Jurkat, Clone E6-1 (cell line): ENCODE data around the gene HELZ.

Experiments
- DNase-seq: peaks from one replicate; pipeline ENCODE4 v3.0.0-alpha.2; 2011; ENCODE audit warnings: low read depth, low spot score
- H3K4me3 ChIP-seq: 2 replicates; pipeline ENCODE4 v1.5.1; 2011; ENCODE audit warnings: mild to moderate bottlenecking, low read length, control low read depth, moderate library complexity

Gene HELZ

DNA sequence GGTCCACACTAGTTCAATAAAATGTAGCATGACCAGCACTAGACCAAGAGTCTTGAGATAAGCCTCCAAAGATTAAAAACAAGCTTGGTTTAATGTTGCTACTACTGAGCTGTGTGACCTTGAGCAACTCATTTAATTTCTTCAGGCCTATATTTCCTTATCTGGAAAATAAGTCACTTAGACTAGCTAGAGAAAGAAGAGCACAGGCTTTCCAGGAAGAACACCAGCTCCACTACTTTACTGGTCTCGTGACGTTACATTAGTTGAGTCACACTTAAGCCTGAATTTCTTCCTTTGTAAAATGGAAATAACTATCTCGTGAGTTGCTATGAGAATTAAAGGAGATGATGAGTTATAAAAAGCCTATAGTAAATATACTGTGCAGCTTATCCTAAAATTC lies 5.4 kb downstream of the HELZ start:
- DNase-seq, result no peak
- no peak overlapping the region for H3K4me3 ChIP-seq

DNA sequence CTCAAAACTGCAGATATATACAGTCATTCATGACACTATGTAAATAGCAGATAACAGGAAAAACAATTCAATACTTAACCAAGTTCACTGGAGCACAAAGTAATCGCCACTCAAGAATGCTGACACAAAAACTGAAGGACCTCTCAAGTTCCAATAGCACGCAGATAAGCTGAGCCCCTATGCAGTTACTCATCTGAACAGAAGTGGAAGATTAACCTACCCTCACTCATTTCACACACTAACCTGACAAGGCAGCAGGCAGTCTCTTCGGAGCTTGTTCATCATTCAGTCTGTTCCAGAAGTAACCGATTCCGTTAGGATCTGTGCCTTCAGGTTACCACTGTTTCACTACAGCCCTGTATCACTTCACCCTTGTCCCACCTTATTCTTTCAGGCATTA lies 6.0 kb downstream of the HELZ start:
- no peak overlapping the region for H3K4me3 ChIP-seq
- DNase-seq, result no peak

DNA sequence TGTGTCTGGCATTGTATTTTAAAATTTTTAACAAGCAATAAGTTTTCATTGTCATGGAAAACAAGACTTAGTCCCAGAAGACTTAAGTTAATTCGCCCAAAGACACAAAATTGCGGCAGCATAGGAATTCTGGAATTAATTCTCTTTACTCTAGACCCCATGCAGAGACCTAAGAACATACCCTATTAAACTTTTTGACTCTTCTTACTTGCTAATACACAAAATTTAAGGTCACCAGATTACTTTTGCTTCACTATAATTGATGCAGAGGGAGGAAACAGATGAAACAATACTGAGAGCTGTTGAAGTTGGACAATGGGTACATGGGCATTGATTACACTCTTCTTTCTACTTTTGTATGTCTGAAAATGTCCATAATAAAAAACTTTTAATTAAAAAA lies 12.6 kb downstream of the HELZ start:
- DNase-seq, result no peak
- no peak overlapping the region for H3K4me3 ChIP-seq

DNA sequence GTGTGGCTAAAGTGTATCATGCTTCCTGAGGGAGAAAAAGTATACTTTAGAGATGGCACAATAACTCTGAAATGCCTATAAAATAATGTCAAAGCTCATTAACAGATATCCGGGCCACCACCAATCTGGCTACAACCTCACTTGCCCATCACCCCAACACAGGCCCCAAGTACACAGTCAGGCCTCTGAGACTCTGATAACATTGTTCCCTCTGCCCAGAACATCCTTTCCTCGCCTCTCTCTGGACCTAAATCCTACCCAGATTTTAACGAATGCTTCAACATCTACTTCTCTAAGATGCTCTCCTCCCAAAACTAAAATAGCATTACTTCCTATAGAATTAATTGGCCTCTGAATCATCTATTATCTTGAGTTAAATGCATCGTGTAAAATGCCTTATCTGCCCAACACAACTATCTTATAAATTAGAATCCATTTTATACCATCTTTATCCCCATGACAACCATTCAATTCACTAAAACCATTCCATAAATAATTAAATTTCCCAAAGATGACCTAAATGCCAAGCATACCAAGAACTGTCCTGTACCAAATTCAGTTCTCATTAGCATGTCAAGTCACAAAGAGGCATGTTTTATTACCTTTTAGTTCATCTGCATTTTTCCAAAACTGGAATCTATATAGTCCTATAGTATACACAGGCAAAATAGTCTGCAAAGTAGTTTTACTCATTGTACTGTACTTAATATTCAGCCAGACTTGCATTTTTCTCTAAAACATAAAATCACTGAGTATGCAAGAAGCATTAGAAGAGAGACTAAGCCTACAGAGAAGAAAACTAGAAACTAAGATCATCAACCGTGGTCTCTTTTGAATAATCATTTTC lies 15.7 kb downstream of the HELZ start:
- no peak overlapping the region for H3K4me3 ChIP-seq
- no peak for DNase-seq

DNA sequence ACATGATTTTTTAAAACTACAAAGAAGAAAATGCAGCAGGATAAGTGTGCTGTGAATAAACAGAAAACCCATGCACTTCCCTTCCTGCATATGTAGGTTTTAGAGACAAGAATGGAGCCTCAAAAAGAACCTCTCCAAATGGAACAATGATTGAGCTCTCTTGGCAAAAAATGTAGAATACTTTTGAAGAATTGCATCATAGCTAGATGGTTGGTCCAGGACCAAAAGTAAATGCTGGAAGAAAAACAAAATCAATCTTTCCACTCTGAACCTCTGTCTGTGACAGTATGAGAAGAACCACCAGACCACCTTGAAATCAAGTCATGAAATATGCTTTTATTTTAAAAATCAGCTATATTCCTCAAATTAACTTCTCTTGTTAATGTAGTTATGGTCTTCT lies 17.5 kb downstream of the HELZ start:
- H3K4me3 ChIP-seq, result no peak overlapping the region
- DNase-seq, result no peak

DNA sequence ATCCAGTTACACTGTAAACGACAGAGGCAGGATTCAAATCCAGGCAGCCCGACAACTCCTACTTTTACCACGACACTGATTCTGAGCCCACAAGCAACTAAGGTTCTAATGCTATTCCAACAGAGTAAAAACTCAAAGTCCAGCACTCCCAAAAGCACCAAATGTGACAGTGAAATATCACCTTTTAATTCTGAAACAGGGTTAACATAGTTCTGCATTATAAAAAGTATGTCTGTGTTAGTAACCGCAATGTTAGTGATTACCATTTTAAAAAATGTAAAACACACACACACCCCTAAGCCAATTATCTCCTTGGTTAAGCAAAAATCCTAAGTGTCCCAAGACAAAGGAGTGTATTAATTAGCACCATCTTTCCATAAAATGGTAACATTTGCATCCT lies 19.7 kb downstream of the HELZ start:
- H3K4me3 ChIP-seq, result no peak overlapping the region
- DNase-seq, result no peak

DNA sequence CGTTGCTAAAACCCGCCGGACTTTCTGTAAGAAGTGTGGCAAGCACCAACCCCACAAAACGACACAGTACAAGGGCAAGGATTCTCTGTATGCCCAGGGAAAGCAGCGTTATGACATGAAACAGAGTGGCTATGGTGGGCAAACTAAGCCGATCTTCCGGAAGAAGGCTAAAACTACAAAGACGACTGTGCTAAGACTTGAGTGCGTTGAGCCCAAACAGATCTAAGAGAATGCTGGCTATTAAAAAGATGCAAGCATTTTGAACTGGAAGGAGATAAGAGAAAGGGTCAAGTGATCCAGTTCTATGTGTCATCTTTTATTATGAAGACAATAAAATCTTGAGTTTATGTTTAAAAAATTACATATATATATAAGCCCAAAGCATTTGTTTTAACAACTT lies 20.3 kb downstream of the HELZ start:
- no peak for DNase-seq
- H3K4me3 ChIP-seq, result no peak overlapping the region

DNA sequence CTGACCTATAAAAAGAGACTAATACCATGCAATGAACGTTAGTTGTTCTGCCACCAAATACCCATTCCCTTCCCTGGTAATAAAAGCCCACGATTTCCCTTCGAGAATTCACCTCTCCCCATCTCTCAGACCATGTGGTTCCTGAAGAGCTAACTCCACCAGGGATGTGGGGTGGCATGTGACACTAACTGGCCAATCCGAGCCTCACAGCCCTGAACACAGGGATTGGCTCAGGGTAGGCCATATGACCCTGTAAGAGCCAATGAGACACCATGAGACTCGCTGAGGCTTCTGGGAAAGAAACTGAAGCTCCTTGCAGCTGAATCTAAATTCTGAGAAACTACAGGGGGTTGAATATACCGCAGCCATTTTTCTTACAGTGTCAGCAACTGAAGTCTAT lies 21.1 kb downstream of the HELZ start:
- H3K4me3 ChIP-seq, result no peak overlapping the region
- peak; percentile 20 for DNase-seq

DNA sequence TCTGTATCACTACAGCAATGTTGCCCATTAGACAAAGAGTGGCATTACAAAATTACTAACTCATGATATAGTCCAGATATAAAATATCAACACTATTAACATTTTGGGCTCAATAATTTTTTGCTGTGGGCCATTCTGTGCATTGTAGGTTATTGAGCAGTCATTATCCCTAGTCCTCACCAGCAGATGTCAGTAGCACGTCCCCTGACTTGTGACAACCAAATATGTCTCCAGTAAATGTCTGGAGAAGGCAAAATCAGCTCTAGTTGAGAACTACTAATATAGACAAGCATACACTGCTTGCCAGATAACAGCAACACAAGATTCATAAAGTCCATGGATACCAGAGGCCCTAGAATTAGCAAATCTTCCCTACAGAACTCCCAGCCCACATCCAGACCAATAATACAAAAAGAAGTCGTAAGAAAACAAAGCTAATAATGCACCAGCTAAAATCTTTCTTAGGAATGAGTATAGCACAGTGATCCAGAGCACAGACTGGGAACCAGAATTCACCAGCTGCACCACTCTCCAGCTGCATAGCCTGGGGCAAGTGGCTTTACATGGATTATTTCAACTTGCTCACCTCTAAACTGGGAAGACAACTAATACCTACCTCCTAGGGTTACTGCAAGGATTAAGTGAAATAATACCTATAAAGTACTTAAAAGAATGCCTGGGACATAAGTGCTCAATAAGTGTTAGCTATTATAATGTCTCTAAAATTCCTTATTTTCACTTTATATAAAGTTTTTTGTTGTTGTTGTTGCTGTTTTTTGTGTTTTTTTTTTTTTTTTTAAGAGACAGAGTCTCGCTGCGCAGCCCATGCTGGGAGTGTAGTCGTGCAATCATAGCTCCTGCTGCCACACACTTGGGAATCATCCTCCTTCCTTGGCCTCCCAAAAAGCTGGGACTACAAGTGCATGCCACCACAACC lies 23.7 kb downstream of the HELZ start:
- no peak overlapping the region for H3K4me3 ChIP-seq
- no peak for DNase-seq

DNA sequence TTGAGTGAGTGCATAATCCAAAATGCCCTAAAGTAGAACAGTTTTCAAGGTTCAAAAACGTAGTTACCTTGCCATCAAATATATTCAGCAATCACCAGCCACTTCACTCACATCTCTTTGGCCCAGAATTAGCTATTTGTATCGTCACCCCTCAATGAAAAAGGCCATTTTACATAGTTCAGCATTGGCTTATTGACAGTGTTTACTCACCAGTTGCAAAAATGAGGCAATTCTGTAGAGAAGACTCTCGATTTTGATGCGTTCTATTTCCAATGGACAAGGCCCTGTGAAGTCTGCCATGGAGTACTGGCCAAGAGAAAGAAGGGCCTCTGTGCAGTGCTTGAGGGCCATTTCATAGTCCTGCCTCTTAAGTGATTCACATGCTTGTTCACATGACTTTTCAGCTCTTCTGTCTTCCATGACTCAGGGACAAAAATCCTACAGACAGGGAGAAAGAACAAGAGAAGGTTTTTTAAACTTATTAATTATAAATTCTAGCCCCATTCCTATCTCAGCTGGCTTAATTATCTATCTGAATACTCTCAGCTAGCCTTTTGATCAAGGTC lies 26.5 kb downstream of the HELZ start:
- no peak for DNase-seq
- no peak overlapping the region for H3K4me3 ChIP-seq

DNA sequence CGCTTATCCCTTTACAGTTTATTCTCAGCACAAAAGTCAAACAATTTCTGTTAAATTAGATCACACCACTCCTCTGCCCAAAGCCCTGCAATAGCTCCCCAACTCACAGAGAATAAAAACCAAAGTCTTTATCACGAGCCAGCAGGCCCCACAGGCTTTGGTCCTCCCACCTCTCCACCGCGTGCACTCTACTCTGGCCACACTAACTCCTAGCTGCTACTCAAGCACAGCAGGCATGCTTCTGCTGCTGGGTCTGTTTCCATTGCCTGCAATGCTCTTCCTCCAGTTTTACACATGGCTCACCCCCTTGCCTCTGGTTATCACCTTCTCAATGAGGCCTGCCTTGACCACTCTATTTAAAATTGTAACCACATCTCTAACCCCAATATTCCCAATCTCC lies 27.6 kb downstream of the HELZ start:
- no peak overlapping the region for H3K4me3 ChIP-seq
- no peak for DNase-seq

DNA sequence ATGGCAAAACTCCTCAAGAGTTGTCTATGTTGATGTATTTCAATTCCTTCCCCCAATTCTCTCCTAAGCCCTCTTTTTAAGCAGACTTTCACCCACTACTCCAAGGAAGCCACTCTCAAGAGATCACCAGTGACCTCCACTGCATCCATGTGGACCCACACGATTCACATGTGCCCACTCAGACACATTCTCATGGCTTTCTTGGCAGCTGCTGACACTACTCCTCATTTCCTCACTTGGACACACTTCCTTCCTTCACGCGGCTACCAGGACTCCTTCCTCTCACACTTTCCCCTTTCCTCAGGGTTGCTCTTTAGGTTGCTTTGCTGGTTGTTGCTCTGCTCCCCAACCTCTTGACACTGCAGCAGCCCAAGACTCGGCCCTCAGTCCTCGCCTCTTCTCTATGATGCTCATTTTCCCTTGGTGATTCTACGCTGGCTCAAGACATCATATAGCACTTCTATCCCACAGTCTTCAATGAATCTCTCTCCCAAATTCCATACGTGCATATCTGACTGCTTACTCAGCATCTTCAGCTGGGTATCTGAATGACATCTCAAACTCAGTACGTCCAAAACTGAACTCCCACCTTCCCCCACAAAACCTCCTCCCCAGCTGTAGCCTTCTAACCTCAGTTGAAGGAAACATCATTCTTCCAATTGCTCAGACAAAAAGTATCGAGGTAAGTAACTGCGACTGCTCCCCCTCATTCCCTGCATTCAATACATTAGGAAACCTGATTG lies 28.2 kb downstream of the HELZ start:
- H3K4me3 ChIP-seq, result no peak overlapping the region
- no peak for DNase-seq

DNA sequence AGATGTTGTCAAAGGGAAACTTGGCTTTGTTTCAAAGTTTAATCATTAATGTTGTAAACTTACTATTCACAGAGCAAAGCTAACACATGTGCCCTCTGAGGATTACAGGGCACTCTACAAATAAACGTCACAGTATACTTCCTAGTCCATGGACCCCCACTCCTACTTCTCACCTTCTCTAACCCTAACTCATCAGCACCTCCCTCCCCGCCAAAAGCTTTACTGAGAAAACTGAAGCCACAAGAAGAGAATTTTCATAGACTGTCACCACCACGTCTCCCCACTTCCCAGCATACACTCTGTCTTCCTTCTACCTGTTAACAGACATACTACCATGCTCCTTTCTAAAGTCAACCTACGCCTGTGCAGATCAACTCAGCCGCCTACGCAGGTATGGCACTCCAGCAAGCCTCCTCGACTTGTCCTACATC lies 29.0 kb downstream of the HELZ start:
- H3K4me3 ChIP-seq, result no peak overlapping the region
- no peak for DNase-seq

DNA sequence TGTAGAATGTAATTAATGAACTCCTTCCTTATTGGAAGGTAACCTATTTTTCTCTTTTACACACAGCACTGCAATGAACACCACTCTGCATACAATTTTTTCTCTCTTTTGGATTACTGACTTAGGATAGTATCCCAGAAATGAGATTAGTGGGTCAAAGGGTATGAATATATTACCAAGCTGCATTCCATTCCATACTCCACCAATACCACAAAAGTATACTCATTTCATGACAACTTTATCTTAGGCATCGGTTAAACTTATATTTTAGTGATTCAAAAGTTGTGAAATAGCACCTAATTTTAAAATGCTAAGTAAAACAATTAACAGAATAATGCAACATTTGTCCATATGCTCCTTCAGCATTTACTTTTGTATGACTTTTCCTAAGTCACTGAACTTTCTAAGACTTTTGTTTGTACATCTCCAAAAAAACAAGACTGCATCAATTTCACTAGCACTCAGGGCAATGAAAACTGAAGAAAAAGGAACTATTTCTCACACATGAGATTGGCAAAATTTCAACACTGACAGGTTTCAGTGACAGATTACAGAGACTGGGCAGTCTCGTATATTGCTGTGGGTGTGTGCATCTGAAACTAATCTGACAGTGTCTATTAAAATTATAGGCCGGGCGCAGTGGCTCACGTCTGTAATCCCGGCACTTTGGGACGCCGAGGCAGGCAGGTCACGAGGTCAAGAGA lies 32.1 kb downstream of the HELZ start:
- no peak for DNase-seq
- H3K4me3 ChIP-seq, result no peak overlapping the region

DNA sequence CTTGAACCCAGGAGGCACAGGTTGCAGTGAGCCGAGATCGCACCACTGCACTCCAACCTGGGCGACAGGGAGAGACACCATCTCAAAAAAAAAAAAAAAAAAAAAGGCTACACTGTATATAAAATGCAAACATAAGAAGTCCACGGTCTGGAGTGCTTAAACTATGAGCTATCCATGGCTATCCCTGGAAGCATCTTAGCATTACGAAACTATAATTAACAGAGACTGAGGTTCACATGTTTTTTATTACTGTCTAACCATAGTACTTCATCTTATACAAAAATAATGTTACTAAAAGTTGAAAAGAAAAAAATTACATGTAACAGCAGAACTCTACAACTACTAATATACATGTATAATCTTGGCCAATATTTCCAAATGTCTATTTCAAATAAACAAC lies 32.8 kb downstream of the HELZ start:
- no peak for DNase-seq
- no peak overlapping the region for H3K4me3 ChIP-seq

DNA sequence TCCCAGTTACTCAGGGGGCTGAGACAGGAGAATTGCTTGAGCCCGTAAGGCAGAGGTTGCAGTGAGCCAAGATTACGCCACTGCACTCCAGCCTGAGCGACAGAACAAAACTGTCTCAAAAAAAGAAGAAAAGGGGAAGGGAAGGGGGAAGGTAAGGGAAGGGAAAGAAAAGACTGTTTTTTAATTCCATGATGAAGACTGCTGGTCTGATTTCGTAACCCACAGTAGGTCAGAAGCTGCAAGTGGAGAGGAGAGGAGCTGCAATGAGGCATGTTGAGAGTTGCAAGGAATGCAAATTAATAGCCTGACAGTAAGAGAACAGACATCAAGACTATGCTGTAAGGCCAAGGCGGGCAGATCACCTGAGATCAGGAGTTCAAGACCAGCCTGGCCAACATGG lies 33.3 kb downstream of the HELZ start:
- DNase-seq, result no peak
- no peak overlapping the region for H3K4me3 ChIP-seq

DNA sequence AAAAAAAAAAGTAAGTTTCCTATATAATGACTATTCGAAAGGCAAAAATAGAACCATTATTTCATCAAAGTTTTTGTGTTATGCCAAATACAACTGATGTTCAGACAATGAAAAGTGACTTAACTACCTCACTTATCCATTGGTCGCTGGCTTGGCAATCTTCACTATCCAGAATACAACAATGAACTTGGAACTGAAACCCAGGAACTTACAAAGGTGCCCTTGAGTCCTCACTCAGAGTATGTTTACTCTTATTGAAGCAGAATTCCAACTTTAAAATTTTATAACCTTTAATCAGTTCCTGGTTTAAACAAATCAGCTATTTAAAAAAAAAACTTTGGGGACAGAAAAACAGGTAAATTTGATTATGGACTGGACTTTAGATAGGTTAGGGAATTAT lies 34.1 kb downstream of the HELZ start:
- no peak for DNase-seq
- no peak overlapping the region for H3K4me3 ChIP-seq

DNA sequence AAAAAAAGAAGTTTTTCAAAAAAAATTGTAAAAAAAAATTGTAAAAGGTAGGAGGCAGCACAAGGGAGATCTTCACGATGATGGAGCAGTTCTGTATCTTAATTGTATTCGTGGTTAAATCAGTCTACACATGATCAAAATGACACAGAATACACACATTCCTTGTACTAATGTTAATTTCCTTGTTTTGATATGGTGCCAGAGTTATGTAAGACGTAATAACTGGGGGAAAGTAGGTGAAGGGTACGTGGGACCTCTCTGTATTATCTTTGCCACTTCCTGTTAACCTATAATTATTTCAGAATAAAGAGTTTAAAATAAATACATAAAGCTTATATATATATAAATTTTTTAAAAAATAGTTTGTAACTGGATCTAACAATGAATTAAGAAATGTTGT lies 36.8 kb downstream of the HELZ start:
- H3K4me3 ChIP-seq, result no peak overlapping the region
- no peak for DNase-seq

DNA sequence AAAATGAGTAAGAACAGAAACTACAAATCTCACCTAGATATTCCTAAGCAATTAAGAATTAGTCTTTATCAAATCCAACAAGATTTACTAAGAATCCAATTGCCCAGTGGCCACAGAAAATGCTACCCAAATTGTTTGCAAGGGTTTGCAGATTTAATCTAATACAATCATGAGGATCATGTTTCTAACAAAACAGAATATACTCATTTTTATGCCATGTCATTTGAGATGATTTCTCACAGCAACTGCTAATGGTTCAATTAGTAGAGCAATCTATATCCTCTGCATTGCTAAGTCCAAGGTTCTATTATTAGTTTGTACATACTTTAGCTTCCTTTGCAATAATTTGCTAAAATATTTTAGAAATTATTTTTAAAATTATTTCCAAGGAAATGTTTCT lies 41.2 kb downstream of the HELZ start:
- H3K4me3 ChIP-seq, result no peak overlapping the region
- DNase-seq, result no peak
